Measurements from ENCODE around the gene CYRIA. TPM values are rescaled to one million over a fixed set of nuclear protein-coding genes. Genes with fewer than 3 reads are reported as not detected.

Gene CYRIA
- total RNA-seq, 1 donor from 2014 or later: 22.4 TPM

DNA sequence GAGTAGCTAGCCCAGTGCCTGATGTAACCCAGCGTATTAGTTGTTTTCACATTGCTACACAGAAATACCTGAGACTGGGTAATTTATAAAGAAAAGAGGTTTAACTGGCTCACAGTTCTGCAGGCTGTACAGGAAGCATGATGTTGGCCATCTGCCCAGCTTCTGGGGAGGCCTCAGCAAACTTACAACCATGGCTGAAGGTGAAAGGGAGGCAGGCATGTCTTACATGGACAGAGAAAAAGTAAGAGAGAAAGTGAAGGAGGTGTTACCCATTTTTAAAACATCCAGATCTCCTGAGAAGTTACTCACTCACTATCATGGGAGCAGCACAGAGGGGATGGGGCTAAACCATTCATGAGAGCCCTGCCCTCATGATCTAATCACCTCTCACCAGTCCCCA lies 6.1 kb upstream of the CYRIA start:
- DNase-seq (ENCODE audit: low spot score): no peak

DNA sequence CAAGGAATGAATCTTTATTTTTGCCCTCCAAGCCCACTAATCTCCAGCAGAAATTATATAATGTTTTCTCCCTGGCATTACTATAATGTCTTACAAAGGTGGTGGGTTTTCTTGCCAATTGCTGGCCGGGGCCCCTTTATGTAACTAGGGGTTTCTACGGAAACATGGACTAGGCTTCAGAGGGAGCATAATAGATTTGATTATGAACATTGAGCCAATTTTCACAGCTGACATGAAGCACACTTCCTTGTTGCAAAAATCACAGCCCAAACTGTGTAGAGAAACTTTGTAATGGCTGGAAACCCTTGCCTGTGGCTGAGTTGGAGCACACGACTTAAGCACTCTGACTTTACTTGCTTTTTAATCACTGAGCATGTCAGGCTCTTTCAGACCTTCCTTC lies 3.8 kb upstream of the CYRIA start:
- DNase-seq (ENCODE audit: low spot score): no peak

DNA sequence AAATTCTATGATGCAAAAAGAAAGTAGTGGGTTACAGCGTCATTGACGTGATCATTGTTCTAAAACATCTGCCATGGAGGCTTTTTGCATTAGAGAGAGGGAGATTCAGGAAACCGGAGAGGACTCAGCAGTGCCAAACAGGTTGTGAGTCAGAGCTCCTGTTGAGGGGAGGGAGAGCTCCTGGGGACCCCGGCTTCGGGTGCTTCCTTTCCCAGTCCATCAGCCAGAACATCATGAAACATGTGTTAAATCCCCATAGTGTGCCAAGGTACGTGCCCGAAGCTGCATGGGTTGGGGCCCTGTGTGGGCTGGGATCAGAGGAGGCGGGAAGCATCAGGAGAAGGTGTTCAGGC lies 791 bp upstream of the CYRIA start:
- DNase-seq (ENCODE audit: low spot score): no peak

DNA sequence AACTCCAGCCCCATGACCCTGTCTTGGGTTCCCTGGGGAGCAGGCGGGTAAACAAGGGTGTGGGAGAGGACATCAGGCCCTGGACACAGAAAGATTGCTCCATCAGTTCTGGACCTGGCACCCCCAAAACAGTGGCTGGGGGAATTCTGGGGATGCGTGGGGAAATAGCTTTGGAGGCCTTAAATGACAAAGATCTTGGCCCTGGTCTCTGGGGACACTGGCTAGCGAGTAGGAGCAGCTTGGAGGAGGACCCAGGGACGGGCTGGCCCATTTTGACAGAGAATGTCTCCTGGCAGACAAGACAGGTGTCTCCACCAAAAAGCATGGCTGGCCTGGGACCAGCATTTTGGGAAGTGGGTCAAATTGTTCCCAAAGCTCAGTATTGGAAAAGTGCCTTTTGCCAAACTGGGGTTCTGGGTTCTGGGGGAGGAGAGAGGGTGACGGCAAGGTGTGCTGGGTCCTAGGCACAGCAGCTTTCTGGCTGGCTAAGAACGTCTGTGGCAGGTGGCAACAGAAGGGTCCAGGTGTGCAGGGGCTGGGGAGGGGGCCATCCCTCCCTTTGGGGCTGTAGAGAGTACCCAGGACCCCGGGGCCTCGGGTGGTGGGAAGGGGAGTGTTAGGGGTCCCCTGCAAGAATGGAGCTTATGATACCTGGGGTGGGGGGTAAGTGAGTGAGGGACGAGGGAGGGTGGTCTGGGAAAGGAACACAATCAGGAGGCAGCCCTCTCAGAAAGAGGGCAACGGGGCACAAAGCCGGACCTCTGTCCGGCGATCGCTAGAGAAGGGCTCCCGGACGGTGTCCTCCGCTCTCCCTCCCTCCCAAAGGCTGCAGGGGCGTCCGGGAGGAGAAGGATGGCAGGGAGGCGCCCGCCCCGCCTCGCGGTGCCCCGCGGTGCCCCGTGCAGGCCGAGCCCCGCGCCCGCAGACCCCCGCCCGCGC lies 556 bp downstream of the CYRIA start:
- DNase-seq (ENCODE audit: low spot score): no peak

DNA sequence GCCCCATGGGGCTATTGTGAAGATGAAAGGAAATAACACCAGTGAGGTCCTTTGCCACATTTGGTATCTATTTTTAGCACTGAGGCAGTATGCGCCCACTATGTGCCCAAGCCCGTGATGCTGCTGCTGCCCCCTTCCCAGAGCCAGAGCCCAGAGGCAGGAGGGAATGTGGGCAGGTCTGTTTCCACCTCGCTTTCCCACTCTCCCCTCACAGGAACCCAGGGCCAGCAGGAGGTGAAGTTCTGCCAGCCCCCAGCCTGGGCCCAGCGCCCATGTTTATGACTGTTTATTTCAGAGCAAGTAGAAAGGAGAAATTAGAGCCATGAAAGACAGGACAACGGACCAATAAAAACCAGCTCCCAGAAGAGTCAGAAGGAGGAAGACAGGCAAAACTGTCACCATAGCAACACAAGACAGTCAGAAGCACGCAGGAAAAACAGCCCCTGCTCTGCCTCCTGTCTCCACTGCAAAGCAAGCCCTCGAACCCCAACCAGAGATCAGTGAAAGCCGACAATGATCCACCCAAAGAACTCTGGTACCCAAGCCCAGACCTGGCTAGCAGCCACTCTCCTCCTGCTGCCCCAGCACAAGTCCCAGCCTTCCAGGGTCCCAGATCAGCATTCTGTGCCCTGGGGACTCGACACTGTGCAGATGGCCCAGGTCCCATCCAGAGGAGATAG lies 1.4 kb downstream of the CYRIA start:
- no peak for DNase-seq (ENCODE audit: low spot score)

DNA sequence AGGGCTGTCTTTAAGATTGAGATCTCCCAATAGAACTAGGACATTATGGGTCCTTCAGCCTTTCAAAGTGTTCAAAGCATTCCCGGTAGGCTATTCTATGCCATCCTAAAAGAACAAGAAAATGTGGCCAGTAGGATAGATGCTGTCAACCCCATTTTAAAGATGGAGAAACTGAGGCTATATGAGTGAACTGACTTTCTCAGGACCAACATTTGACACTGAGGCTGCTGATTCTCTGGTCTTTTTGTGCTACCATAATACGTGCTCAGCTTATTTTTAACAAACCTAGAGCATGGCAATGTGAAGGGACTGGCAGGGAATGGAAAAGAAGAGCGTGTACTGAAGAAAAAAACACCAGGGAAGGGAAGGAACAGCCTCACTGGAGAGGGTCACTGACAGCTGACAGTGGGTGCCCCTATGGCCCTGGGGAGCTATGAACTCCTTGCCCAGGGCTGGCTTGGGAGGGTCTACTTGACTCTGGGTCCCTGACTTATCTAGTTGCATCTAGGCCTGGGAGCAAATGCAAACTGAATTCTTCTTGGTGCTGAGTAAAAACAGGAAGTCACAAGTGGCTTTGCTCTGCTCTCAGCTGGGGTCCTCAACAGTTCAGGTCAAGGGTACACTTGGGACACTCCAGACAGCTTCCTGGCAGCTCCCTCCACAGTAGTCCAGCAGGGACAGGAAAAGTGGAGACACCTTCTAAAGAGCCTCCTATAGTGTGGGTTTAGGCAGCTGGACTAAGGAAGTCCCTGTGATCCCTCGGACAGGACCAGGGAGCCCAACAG lies 2.3 kb downstream of the CYRIA start:
- no peak for DNase-seq (ENCODE audit: low spot score)

DNA sequence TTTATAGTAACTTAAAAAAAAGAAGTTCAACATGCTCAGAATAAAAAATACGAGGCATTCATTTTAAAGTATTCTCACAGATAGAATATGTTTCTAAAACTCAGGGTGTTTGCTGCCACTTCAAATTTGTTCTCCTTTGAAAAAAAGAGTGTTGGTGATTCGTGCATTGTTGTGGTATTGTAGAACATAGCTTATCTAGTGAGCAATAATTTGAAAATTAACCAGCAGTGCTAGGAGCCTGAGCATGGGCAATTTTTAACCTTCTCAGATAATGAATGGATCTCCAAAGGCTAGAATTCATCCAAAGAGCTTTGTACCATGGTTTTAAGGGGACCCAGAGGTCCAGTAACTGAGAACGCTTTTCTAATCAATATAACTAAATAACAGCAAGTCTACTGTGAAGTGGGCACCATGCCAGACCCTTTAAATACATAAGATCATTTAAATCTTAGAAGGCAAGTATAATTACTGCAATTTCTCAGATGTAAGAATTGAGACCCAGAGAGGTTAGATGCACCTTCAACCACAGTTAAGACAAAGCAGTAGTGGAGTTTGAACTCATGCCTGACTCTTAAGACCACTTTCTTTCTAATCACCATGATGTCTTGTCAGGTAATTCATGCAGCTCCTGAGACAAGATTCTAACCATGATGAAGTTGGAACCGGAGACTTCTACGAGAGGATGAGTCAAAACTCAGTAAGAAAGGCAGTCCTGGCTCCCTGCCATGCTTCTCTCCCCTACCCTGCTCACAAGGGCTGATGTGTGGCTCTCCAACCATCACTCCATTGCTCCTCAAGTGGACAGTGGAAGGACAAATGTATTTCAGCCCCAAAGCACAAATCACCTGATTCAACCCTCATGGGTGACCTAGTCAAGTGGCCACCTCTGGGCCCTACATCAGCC lies 3.4 kb downstream of the CYRIA start:
- DNase-seq (ENCODE audit: low spot score): no peak

DNA sequence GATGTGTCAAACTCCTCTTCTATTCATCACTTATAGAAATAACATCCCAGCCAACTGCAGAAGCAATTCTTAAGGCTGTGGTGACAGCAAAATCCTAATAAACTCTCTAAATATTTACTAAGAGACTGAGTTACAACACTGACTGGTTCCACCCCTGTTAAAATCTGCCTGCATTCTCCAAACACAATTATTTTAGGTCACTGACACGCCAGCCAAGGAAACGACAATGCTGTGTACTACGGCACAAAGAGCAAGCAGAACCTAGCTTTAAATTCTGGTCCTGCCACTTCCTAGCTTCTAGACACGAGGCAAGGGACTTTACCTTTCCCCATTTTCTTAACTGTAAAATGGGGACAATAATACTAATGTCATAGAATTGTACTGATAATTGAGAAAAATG lies 4.1 kb downstream of the CYRIA start:
- DNase-seq (ENCODE audit: low spot score): no peak

DNA sequence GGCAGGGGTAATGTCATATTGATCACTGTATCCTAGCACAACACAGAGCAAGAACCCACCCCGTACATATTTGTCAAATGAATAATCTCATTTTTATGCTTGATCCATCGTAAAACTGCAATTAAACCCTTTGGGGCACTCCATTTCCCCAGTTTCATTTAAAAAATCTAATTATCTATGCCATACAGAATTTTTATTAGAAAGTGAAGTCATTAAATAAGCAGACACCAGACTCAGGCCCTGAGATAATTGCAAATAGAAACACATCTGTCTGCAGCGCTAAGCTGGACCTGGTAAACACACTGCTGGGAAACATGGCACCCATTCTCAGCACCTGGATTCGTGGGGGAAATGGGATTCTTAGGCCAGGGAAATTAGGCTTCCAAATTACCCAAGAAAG lies 5.1 kb downstream of the CYRIA start:
- no peak for DNase-seq (ENCODE audit: low spot score)

DNA sequence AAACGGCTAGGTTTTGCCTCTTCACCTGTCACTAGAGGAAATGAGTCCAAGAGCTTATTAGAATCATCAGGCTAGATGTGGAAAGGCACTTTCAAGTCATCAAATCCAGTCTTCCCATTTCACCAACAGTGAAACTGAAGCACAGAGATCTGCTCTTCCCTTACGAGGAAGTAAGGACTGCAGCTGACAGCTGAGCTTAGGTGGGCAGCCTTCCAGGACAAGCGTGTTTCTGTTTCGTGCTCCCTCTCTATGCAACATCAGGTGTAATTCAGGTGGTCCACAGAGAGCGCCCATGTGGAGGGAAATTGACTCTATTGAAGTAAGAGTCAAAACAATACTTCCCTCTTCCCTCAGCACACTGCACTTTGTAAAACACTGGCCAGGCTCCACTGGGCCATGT lies 5.5 kb downstream of the CYRIA start:
- no peak for DNase-seq (ENCODE audit: low spot score)

DNA sequence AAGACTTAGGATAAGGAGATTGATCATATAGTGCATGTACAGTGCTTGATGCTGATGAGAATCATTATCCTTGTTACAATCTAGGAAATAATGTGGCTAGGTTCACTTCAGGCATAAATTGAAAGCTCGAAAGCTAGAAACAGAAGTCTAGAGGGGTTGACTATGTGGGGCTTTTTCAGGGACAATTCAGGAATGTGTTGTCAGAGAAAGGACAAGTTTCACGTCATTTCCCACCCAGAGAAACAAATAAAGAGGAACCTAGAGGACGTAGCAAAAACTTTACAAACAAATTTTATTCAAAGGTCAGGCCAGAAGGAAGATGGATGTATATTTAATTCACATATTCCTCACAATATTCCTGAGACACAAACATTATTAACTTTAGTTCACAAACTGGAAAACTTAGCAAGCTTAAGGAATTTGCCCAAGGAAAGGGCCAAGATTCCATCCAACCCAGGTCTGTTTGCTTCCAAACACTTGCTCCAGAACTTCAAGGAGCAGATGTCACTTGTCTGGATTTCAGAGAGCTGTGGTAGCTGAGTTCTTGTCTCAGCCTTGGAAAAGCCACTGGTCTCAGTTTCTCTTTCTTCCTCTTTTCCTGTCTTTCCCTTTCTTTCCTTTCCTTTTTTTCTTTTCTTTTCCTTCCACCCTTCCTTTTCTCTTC lies 7.4 kb downstream of the CYRIA start:
- no peak for DNase-seq (ENCODE audit: low spot score)

DNA sequence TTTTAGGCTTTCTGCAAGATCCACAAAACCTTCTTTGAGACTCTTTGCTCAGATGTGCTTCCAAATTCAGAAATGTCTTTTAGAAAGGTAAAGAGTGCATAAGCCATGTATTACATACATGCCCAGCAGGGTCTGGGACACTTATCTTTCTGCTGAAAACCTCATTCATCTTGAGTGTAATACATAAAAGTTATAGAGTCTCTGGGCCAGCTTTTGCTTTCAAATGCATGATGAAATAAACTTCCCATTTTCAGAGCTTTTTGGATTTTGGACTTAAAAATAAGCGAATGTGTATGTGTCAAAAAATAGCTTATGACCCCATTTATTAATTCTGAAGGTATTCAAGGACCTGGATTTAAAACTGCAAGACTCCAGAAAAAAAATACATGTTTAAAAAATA lies 8.0 kb downstream of the CYRIA start:
- no peak for DNase-seq (ENCODE audit: low spot score)

DNA sequence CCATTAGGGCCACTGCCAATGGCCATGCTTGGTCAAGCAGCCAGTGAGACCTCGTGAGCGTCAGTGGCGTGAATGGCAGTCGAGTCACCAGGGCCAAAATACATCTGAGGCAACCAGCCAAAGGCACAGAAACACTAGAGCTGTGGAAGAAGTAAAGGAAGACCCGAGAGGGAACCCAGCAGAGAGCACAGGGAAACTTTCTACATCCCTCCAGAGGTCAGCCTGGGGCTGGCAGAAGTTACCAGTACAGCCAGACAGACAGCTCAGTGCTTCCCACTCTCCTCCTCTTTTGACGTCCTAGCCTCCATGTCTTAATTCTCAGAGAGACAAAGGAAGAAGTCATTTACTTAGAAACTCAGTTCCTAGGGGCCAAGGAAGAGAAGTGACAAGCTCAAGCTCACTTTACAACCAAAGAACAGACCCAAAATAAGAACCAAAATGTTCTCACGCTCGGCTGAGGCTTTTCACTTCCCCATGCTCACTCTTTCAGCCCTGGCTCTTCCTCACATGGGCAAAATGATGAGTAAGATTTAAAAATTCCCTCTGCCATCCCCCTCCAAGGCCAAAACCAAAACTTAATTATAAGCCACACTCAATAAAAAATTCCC lies 8.7 kb downstream of the CYRIA start:
- DNase-seq (ENCODE audit: low spot score): no peak

DNA sequence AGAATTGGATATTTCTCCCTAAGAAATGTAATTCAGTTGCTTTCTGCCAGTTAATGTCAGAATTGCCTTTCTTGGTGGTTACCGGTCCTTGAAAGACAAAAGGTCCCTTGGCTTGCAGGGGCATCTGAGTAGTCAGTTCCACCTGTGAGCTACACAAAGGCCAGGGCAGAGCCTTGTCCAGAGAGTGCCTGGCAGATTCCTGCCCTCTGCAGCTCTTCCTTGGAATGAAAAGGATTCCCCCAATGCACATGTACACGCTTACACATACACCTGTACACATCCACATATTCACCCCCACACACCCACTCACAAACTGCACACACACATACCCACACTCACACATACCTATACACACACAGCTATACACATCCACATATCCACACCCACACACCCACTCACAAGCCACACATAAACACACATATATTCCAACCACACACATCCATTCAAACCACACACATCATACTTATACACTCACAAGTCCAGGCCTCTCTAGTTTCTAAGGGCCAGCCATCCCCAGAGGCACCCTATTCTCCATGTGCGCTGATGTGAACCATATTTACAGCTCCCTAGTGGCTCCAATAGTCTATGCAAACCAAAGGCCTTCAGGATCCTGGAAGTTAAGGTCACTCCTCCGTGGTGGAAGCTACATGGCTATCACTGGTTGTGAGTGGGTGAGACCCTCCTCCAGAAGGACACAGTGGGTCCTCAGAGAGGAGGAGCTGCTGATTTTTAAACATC lies 9.6 kb downstream of the CYRIA start:
- DNase-seq (ENCODE audit: low spot score): no peak

DNA sequence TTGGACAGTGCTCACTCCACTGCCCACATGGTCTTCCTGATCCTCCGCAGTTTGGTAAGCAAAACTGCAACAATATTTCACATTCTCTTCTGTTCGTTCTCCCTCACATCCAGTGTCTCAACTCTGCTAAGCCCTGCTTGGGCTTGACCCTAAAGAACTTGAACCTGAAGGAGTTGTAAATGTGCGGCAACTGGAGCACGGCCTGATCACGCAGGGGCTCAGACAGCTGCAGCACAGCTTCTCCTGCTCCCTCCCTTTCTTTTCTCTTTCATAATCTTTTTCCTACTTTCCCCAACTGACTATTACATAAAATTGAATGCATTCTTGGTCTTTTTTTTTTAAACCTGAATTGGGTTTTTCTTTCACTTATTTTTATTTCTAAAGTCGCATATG lies 10.2 kb downstream of the CYRIA start:
- no peak for DNase-seq (ENCODE audit: low spot score)

DNA sequence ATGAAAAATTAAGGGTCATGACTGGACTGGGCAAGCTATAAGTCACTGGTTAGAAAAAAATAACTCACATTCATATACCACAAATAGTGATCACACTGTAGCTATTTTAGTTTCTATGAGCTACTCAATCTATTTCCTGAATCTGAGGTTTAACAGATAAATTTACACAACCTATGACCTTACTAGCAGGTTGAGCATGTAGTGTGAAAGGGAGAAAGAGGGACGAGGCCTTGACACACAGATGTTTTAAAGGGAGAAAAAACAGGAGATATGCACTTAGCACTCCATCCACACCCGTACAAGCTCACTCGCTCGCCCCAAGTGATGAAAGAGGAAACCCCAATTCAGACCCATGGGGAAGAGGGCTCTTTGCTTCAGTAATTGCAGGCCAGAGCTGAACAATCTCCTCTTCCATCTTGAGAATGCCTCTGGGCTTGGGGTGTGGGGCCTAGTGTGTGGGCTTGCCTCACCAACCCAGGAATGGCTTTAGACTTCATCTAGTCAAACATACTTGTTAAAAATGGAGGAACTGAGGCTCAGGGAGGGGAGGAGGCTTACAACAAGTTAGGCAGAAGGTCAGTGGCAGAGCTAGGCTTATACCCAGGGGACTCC lies 10.7 kb downstream of the CYRIA start:
- DNase-seq (ENCODE audit: low spot score): no peak

DNA sequence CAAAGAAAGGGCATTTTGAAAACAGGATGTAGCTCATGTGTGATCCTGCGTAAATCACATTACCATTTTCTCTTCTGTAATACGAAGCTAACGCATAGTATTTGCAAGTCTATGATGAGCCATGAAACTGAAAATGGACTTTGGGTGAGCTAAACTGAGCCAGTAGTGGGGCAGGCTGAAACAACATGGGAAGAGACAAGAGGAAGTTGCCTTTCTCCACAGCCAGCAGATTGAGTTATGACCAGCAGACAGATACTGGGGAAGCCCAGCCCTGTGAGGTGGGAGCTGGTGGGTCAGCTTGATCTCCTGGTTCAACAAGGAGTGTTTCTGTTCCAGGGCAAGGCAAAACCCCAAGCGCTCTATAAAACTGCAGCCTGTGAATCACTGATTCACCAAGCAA lies 11.8 kb downstream of the CYRIA start:
- DNase-seq (ENCODE audit: low spot score): no peak

DNA sequence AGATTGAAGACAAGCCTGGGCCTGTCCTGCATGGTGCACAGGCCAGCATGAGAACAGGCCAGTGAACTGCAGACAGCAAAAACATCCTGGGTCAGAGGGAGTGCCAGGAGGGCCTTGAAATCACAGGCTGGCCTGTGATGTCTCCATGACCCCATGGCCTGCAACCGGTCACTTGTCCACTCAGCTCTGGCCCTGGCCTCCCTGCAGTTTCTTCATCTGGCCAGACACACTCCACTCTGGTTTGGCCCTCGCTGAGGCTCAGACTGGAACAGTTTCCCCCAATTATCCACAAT lies 12.6 kb downstream of the CYRIA start:
- no peak for DNase-seq (ENCODE audit: low spot score)
